BLaER1 treated with 17β-estradiol and CSF1 and Interleukin-3, amounts not matched to agents 10 nM and 100 nM (cell line): Measurements from ENCODE around the gene ZNF638.

Experiments
- H3K27ac ChIP-seq, 11 experiments: shearing (Covaris generic); formaldehyde crosslinking; 2 replicates each; pipeline ENCODE4 v1.8.1; 2022
- H3K27me3 ChIP-seq, 11 experiments: shearing (Covaris generic); formaldehyde crosslinking; 2 replicates each; pipeline ENCODE4 v1.8.1; 2022
- H3K36me3 ChIP-seq, 11 experiments: shearing (Covaris generic); formaldehyde crosslinking; 2 replicates each; pipeline ENCODE4 v1.8.1; 2022
- H3K4me1 ChIP-seq, 10 experiments: shearing (Covaris generic); formaldehyde crosslinking; 2 replicates each; pipeline ENCODE4 v1.8.1; 2022
- H3K4me2 ChIP-seq, 11 experiments: shearing (Covaris generic); formaldehyde crosslinking; 2 replicates each; pipeline ENCODE4 v1.8.1; 2022
- H3K4me3 ChIP-seq, 10 experiments: shearing (Covaris generic); formaldehyde crosslinking; 2 replicates each; pipeline ENCODE4 v1.8.1; 2022
- H3K9ac ChIP-seq, 11 experiments: shearing (Covaris generic); formaldehyde crosslinking; 2 replicates each; pipeline ENCODE4 v1.8.1; 2022
- H3K9me3 ChIP-seq, 11 experiments: shearing (Covaris generic); formaldehyde crosslinking; replicated peaks in 1 of 11; 2 replicates each; pipeline ENCODE4 v1.8.1; 2022
- H4K20me1 ChIP-seq, 11 experiments: shearing (Covaris generic); formaldehyde crosslinking; 2 replicates each; pipeline ENCODE4 v1.8.1; 2022
- Cebpa-rat ChIP-seq, 11 experiments: shearing (Covaris generic); IDR thresholded peaks; 2 replicates each; pipeline ENCODE4 v1.8.1; 2022

The ZNF638 gene

GRCh38 chr2:71347517-71347916, 15.9 kb downstream of the ZNF638 start:
- peaks cover 56 to 100% (median 78%) of the 10 kb centered on the region in 11 experiments for H3K36me3 ChIP-seq
- H3K4me2 ChIP-seq: no peak overlapping the region
- H4K20me1 ChIP-seq: peaks cover 98 to 100% (median 100%) of the 10 kb centered on the region in 11 experiments

GRCh38 chr2:71348302-71348701, 16.7 kb downstream of the ZNF638 start:
- Histone ChIP-seq H3K27me3 (no peaks in the 10 kb centered on the region), H3K27ac (no peak overlapping the region), H3K9ac (no peak overlapping the region), H4K20me1 (peaks cover 99 to 100% (median 100%) of the 10 kb centered on the region in 11 experiments), H3K4me1 (no peaks in the 10 kb centered on the region), H3K36me3 (peaks cover 57 to 100% (median 81%) of the 10 kb centered on the region in 11 experiments), H3K4me3 (no peak overlapping the region), H3K4me2 (no peak overlapping the region), H3K9me3 (no peaks in the 10 kb centered on the region)
- TF ChIP-seq Cebpa-rat (IDR thresholded peaks at IDR 0.05): no peak

More at GRCh38 chr2:71347517-71347916, 15.9 kb downstream of the ZNF638 start:
- no peaks in the 10 kb centered on the region for H3K4me1 ChIP-seq
- H3K4me3 ChIP-seq: no peak overlapping the region
- H3K27ac ChIP-seq: no peak overlapping the region
- no peaks in the 10 kb centered on the region for H3K27me3 ChIP-seq
- H3K9ac ChIP-seq: no peak overlapping the region
- no peak for TF ChIP-seq Cebpa-rat (IDR thresholded peaks at IDR 0.05)
- no peaks in the 10 kb centered on the region for H3K9me3 ChIP-seq

DNA sequence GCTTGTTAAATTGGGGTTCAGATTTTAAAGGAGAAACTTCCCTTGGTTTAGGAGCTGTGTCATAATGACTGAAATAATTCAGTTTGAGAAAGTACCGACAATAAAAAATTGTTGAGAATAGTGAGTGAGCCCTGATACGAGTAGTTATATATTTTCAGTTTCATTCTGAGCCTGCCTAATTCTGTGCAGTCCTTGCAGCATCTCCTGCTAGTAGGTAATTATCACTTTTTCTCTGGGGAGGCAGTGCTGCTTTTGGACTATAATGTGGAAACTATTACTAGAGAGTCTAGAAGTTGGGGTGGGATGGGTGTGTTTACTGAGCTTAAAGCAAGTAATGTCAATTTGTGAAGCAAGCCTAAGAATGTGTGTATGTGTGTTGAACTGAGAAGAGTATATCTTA, 21.7 kb downstream of the ZNF638 start:
- no peaks in the 10 kb centered on the region for H3K9me3 ChIP-seq
- H4K20me1 ChIP-seq: peaks cover 92 to 100% (median 99%) of the 10 kb centered on the region in 11 experiments
- peaks cover 91 to 100% (median 97%) of the 10 kb centered on the region in 11 experiments for H3K36me3 ChIP-seq

GRCh38 chr2:71358931-71359671, 27.5 kb downstream of the ZNF638 start:
- TF ChIP-seq Cebpa-rat (IDR thresholded peaks at IDR 0.05): no peak
- Histone ChIP-seq H3K27me3 (no peaks in the 10 kb centered on the region), H3K4me2 (no peak overlapping the region), H3K9ac (no peak overlapping the region), H3K9me3 (no peaks in the 10 kb centered on the region), H3K36me3 (peaks cover 95 to 100% (median 100%) of the 10 kb centered on the region in 11 experiments), H3K4me3 (no peak overlapping the region), H3K4me1 (no peaks in the 10 kb centered on the region), H4K20me1 (peaks cover 78 to 99% (median 90%) of the 10 kb centered on the region in 11 experiments), H3K27ac (no peak overlapping the region)

More for the DNA sequence above, 21.7 kb downstream of the ZNF638 start:
- no peaks in the 10 kb centered on the region for H3K4me1 ChIP-seq
- TF ChIP-seq Cebpa-rat (IDR thresholded peaks at IDR 0.05): no peak
- H3K4me2 ChIP-seq: no peak overlapping the region
- H3K9ac ChIP-seq: no peak overlapping the region
- H3K27ac ChIP-seq: no peak overlapping the region
- no peak overlapping the region for H3K4me3 ChIP-seq
- no peaks in the 10 kb centered on the region for H3K27me3 ChIP-seq

- Histone ChIP-seq H3K4me1 (no peaks in the 10 kb centered on the region), H3K36me3 (peaks cover 97 to 100% (median 100%) of the 10 kb centered on the region in 11 experiments), H3K27ac (no peak overlapping the region), H3K27me3 (no peaks in the 10 kb centered on the region), H4K20me1 (peaks cover 68 to 96% (median 76%) of the 10 kb centered on the region in 11 experiments), H3K4me3 (no peak overlapping the region), H3K9me3 (no peaks in the 10 kb centered on the region), H3K9ac (no peak overlapping the region), H3K4me2 (no peak overlapping the region)
- no peak for TF ChIP-seq Cebpa-rat (IDR thresholded peaks at IDR 0.05)
Observed at GRCh38 chr2:71360434-71360975, 28.9 kb downstream of the ZNF638 start.

GRCh38 chr2:71361631-71362030, 30.0 kb downstream of the ZNF638 start:
- Histone ChIP-seq H4K20me1 (peaks cover 60 to 95% (median 71%) of the 10 kb centered on the region in 11 experiments), H3K9ac (no peak overlapping the region), H3K4me2 (no peak overlapping the region), H3K4me3 (no peak overlapping the region), H3K27me3 (no peaks in the 10 kb centered on the region), H3K27ac (no peak overlapping the region), H3K4me1 (no peaks in the 10 kb centered on the region), H3K36me3 (peaks cover 98 to 100% (median 100%) of the 10 kb centered on the region in 11 experiments), H3K9me3 (no peaks in the 10 kb centered on the region)
- TF ChIP-seq Cebpa-rat (IDR thresholded peaks at IDR 0.05): no peak

DNA sequence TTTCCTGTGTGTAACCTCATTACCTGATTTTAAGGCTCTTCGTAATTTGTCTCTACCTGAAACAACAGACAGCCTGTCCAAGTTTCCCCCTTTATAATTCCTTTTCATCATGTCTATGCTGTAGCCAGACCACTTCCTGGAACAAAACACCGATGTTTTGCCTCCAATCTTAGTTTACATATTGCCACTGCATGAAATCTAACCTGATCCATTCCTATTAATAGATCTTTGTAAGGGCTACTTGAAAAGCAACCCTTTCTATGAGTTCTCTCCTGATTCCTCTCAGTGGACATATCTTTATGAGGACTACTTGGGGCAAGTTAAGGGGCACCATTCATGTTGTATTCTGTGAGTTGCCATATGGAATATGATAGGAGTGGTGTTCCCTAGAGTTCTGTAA, 30.9 kb downstream of the ZNF638 start:
- Histone ChIP-seq H3K27ac (no peak overlapping the region), H3K4me3 (no peak overlapping the region), H4K20me1 (peaks cover 52 to 87% (median 63%) of the 10 kb centered on the region in 11 experiments), H3K4me2 (no peak overlapping the region), H3K36me3 (peaks cover 98 to 100% (median 100%) of the 10 kb centered on the region in 11 experiments), H3K4me1 (no peaks in the 10 kb centered on the region), H3K9me3 (no peaks in the 10 kb centered on the region), H3K27me3 (no peaks in the 10 kb centered on the region), H3K9ac (no peak overlapping the region)
- no peak for TF ChIP-seq Cebpa-rat (IDR thresholded peaks at IDR 0.05)

- Histone ChIP-seq H3K4me3 (no peak overlapping the region), H3K27ac (no peak overlapping the region), H3K36me3 (peaks cover 91 to 100% (median 98%) of the 10 kb centered on the region in 11 experiments), H3K4me2 (no peak overlapping the region), H3K9ac (no peak overlapping the region), H4K20me1 (peaks cover 16 to 71% (median 34%) of the 10 kb centered on the region in 11 experiments; a peak in 21 of 22 replicates), H3K27me3 (no peaks in the 10 kb centered on the region), H3K4me1 (no peaks in the 10 kb centered on the region), H3K9me3 (no peaks in the 10 kb centered on the region)
- no peak for TF ChIP-seq Cebpa-rat (IDR thresholded peaks at IDR 0.05)
Observed at GRCh38 chr2:71370015-71370414, 38.4 kb downstream of the ZNF638 start.

DNA sequence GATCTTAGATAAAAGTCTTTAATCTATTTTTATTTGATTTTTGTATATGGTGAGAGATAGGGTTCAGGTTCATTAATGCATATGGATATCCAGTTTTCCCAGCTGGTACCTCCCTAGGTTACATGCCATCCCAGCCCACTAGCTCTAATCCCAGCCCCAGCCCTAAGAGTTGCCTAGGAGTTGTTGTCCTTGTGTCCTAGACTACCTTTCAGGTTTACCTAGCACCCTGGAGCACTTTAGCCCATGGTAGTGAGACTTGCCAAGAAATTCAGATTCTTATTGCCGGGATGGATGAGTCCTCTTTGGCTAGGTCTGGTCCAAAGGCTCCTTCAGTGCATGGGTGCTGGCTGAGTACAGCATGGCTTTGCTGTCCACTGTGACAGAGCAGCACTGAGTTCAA, 40.5 kb downstream of the ZNF638 start:
- no peak overlapping the region for H3K4me2 ChIP-seq
- H3K4me3 ChIP-seq: no peak overlapping the region
- H3K9me3 ChIP-seq: no peaks in the 10 kb centered on the region
- TF ChIP-seq Cebpa-rat (IDR thresholded peaks at IDR 0.05): no peak
- no peaks in the 10 kb centered on the region for H3K27me3 ChIP-seq
- no peaks in the 10 kb centered on the region for H3K4me1 ChIP-seq
- H3K9ac ChIP-seq: no peak overlapping the region
- peaks cover 92 to 100% (median 98%) of the 10 kb centered on the region in 11 experiments for H3K36me3 ChIP-seq
- H3K27ac ChIP-seq: no peak overlapping the region
- peaks cover 16 to 78% (median 30%) of the 10 kb centered on the region in 11 experiments; a peak in 20 of 22 replicates for H4K20me1 ChIP-seq
